SKM-1 treated with dmso at 0.1 percent for 144 hours (cell line): ENCODE results near the gene ARID3A.

Experiments
- DNase-seq: peaks from one replicate; lab custom pipeline; 2025; ENCODE audit not compliant: unreplicated experiment; lab: John Stamatoyannopoulos, UW

Gene ARID3A

GRCh38 chr19:911197-912033, 14.4 kb upstream of the ARID3A start:
- no peak for DNase-seq

- no peak for DNase-seq
Measured at GRCh38 chr19:912181-913079, 13.4 kb upstream of the ARID3A start.

GRCh38 chr19:913080-913748, 12.6 kb upstream of the ARID3A start, which contains the start of gene R3HDM4:
Gene R3HDM4, minus strand, starts transcription at chr19:913219. Its CDS starts 62 bp downstream, at chr19:913157.
- peak; percentile 35 for DNase-seq

GRCh38 chr19:916645-917322, 9.1 kb upstream of the ARID3A start:
- no peak for DNase-seq

- peak; percentile 24 for DNase-seq
Measured at GRCh38 chr19:917323-918151, 8.3 kb upstream of the ARID3A start, which contains the start of gene KISS1R. Gene KISS1R, plus strand, starts transcription at chr19:917333. Its CDS starts 170 bp downstream, at chr19:917503.

- no peak for DNase-seq
Measured at GRCh38 chr19:918152-918437, 7.7 kb upstream of the ARID3A start.

- DNase-seq = no peak
Measured at GRCh38 chr19:918481-919198, 7.2 kb upstream of the ARID3A start.

- DNase-seq = no peak
Measured at GRCh38 chr19:919199-920050, 6.4 kb upstream of the ARID3A start.

GRCh38 chr19:920051-920864, 5.6 kb upstream of the ARID3A start:
- DNase-seq = no peak

GRCh38 chr19:924553-925086, 1.2 kb upstream of the ARID3A start:
- DNase-seq = peak; percentile 22

- DNase-seq = peak; percentile 91
Measured at GRCh38 chr19:925087-925525, 729 bp upstream of the ARID3A start.

- DNase-seq = no peak
Measured at GRCh38 chr19:926323-926588, 421 bp downstream of the ARID3A start.

GRCh38 chr19:926589-927350, 935 bp downstream of the ARID3A start:
- peak; percentile 89 for DNase-seq

- no peak for DNase-seq
Measured at GRCh38 chr19:927351-927779, 1.5 kb downstream of the ARID3A start.

GRCh38 chr19:927780-928401, 2.1 kb downstream of the ARID3A start:
- no peak for DNase-seq

- DNase-seq = no peak
Measured at GRCh38 chr19:928471-929202, 2.8 kb downstream of the ARID3A start.
